DND-41 (cell line): Measurements from ENCODE around the gene SEMA4A.

Experiments used
- EZH2 ChIP-seq: IDR thresholded peaks from 3 replicates; pipeline ENCODE4 v1.6.1; 2012; ENCODE audit warnings: borderline replicate concordance, low read depth, mild to moderate bottlenecking, moderate library complexity, low read length, inconsistent platforms; ENCODE audit not compliant: severe bottlenecking
- TF ChIP-seq, protein P1 (sequence below): IDR thresholded peaks from 2 replicates; pipeline ENCODE4 v1.5.1; 2012; ENCODE audit warnings: borderline replicate concordance, low read length, moderate library complexity, mild to moderate bottlenecking; ENCODE audit not compliant: poor library complexity, severe bottlenecking; ENCODE audit errors: extremely low read depth

DNA sequence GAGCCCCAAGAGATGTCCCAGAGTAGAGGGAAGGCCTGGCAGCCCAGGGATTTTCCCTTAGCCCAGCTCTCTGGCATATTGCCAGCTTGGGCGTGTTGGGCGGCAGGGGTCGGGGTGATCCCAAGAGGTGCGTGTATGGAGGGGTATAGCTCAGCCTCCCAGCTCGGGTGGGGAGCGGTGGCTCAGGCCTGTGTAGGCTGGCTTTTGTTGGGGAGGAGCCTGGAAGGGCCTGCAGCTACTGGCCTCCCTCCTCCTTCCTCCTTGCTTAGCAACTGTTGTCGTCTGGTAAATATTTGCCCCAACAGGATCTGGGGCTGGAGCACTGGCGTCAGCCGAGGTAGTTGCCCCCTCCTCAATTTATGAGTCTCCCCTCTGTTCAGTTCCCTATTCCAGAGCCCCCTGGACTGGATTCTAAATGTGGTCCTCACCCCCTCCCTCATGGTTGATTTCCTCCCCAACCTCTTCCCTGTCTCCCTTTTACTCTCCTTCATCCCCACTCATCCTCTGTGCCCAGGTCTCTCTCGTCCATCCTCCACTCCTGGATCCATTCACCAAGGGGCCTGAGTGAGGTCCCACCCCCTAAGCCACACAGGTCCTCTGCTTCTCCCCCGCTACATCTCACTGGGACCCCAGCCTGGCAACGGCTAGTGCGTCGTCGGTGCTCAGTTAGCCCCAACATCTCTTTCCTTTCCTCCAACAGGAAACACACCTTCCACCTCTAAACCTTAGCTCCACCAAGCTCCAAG is 49.1 kb upstream of the SEMA4A start:
- TF ChIP-seq, protein P1, sequence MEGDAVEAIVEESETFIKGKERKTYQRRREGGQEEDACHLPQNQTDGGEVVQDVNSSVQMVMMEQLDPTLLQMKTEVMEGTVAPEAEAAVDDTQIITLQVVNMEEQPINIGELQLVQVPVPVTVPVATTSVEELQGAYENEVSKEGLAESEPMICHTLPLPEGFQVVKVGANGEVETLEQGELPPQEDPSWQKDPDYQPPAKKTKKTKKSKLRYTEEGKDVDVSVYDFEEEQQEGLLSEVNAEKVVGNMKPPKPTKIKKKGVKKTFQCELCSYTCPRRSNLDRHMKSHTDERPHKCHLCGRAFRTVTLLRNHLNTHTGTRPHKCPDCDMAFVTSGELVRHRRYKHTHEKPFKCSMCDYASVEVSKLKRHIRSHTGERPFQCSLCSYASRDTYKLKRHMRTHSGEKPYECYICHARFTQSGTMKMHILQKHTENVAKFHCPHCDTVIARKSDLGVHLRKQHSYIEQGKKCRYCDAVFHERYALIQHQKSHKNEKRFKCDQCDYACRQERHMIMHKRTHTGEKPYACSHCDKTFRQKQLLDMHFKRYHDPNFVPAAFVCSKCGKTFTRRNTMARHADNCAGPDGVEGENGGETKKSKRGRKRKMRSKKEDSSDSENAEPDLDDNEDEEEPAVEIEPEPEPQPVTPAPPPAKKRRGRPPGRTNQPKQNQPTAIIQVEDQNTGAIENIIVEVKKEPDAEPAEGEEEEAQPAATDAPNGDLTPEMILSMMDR, result no peak
- TF ChIP-seq EZH2, result no peak
